ENCODE results near the gene CEACAM21.
A peak's percentile ranks its signal among the peaks of the same experiment; 100 is the strongest.
"Not testable (repeated sequence)": the region's sequence is repeated elsewhere in the genome, so short reads cannot be mapped to it uniquely, and the experiment has no call there.

The CEACAM21 gene

GRCh38 chr19:41551212-41551610 is 24.8 kb upstream of the CEACAM21 start:
- DNase-seq: peak; percentile 24

- DNase-seq: peak; percentile 12
Measured at GRCh38 chr19:41551711-41552110, 24.3 kb upstream of the CEACAM21 start.

- peak; percentile 21 for DNase-seq
Measured at GRCh38 chr19:41552558-41552957, 23.4 kb upstream of the CEACAM21 start.

DNA sequence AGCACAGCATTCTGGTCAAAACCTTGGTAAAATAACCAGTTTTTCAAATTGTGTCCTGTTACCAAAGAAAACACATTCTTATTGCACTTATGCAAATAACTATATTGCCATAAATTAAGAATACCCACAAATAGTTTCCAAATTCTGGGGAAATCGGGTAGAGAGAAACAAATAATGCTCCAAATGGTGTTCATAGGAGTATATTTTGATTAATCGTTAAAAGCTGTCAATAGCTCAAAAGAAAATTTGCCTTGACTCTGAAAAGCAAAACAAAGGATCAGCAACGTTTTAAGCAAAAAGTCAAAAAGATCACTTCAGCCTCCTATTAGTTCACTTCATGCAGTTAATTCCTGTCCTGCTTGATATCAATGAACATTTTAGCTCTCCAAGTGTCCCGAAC is 22.2 kb upstream of the CEACAM21 start:
- no peak for DNase-seq

- peak; percentile 10 for DNase-seq
Measured at GRCh38 chr19:41554907-41555306, 21.1 kb upstream of the CEACAM21 start.

DNA sequence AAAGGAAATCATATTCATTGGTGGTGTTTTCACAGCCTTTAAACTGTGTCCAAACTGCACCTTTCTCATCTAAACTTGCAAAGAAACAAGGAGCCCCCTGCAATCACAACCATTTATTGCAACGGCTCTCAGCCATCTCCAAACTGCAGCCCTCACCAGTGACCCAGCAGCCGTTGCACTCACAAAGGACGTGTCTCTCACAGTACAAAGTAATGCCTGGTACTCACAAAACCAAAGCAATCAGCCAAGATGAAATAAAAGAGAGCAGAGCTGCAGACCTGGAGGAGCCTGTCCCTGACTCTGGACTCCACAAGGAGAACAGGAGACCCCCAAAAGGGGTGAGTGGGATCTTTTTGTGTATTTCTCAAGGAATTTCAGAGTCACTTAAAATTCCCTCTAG is 20.2 kb upstream of the CEACAM21 start:
- peak; percentile 12 for DNase-seq

DNA sequence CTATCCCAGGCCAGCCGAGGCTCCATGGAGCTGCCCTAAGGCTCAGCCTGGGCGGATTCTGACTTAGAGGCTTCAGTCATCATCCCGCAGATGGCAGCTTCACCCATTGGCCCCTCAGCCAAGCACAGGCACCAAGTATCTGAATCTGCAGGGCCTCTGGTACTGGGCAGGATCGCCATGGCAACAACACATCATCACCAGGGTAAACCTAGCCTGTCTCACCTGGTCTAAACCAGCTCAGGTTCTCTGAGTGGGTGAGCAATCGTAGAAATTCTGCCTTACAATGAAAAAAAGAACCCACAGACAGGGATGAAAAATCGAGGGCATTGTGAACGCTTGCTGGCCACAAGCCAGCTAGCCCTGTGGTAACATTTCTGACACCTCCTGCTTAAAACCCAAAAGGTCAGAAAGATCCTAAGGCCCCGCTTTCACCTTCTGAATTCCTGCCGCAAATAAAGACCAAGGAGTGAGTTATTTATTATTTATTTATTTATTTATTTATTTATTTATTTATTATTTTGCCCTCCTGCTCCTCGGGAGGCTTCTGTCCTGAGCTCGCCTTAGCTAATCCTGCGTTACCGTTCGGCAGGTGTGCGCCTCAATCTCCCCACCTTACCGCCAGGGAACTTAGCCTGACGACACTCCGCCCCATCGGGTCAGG is 12.0 kb upstream of the CEACAM21 start:
- peak; percentile 65 for DNase-seq

- peak; percentile 41 for DNase-seq
Measured at GRCh38 chr19:41564515-41565378, 11.2 kb upstream of the CEACAM21 start.

- no peak for DNase-seq
Measured at GRCh38 chr19:41565379-41565720, 10.6 kb upstream of the CEACAM21 start.

DNA sequence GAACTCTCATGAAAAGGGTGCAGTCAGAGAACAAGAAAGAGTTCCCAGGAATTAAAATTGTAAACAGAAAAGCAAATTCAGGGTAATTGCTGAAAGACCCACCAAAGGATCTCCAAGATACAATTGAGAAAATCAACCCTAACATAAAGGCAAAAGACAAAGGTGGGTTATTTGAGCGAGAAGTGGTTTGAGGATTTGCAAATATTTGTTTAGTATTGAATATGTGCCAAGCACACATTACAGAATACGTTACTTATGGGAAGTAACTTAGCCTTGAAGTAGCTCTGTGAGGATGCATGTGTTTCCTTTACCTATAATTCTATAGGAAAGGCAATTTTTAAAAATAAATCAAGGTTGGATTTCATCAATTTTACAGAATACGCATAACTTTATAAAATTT is 10.0 kb upstream of the CEACAM21 start:
- DNase-seq: no peak

DNA sequence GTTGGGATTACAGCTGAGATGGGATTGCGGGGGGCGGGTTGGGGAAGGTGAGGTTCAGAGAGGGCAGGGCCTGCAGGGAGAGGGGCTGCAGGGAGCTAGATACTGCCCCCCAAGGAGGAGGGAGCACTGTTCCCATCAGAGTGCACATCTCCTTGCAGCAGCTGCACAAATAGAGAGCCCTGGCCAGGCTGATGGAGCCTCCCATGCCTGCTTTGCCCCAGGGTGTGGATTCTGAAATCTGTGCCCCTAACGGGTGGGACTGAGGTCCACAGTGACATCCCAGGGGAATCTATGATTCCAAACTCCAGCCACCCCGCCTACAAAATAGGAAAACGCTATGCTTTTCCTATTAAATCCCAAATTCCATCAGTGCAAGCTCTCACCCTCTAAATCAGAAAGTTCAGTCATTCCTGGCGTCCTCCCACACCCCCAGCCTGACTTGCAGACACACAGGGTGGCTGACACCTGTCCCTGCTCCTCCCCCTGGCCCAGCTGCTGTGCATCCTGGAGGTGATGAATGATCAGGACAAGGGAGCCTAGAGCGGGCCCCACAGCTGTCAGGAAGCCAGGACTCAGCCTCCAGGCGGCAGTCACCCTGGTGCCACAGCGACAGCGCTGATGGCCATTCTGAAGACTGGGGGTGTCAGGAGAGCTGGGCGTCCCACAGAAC is 6.3 kb upstream of the CEACAM21 start:
- no peak for DNase-seq

DNA sequence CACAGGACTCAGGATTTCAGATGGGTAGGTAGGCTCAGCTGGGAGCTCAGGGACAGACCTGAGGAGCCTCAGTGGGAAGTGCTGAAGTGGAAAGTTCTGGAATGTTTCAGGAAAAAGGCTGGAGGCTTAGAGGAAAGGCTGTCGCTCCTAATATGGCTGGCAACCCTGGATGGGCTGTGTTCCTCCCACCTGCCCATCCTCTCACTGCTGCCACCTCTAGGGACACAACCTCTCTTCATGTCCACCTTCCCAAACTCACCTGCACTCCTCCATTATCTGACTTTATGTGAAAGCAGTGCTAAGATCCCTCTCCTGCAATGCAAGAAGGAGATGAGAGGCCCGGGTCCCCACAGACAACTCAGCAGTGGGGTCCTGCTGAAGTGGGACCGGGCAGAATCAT is 5.8 kb upstream of the CEACAM21 start:
- no peak for DNase-seq

DNA sequence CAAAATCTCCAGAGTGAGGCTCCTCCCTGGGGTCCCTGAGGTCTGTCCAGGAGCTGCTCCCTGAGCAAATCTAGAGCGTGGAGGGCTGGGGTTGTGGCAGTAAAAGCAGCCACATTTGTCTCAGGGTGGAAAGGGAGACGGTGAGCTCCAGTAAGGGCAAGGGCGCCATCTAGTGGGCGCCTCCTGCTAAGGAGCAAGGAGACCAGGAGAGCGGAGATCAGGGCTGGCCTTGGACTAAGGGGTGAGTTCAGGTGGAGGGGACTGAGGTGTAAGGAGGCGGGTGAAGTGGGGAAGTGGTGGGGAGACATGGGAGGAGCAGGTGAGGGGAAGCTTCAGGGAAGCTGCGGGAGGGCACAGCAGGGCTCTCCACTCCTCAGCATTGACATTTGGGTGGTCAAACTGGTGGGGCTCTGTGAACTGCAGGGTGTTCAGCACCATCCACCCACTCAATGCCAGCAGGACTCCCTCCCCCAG is 5.3 kb upstream of the CEACAM21 start:
- DNase-seq: peak; percentile 87

DNA sequence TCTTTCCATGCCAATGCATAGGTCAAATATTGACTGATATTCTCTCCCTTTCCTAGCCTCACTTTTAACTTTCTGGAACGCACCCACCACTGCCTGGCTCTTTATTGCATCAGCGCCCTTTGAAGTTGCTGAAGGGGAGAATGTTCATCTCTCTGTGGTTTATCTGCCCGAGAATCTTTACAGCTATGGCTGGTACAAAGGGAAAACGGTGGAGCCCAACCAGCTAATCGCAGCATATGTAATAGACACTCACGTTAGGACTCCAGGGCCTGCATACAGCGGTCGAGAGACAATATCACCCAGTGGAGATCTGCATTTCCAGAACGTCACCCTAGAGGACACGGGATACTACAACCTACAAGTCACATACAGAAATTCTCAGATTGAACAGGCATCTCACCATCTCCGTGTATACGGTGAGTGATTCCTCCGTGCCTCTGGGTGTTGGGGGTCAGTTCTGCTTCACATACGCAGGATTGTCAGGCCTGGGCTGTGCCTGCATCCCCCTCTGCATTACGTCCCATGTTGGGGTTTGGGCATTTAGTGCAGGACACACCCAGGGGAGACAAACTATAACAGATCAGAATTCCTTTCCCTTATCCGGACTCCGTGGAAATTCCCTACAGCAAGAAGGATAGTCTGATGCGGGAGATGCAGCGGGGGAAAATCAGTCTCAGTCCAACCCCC is 1.3 kb downstream of the CEACAM21 start:
- no peak for DNase-seq

DNA sequence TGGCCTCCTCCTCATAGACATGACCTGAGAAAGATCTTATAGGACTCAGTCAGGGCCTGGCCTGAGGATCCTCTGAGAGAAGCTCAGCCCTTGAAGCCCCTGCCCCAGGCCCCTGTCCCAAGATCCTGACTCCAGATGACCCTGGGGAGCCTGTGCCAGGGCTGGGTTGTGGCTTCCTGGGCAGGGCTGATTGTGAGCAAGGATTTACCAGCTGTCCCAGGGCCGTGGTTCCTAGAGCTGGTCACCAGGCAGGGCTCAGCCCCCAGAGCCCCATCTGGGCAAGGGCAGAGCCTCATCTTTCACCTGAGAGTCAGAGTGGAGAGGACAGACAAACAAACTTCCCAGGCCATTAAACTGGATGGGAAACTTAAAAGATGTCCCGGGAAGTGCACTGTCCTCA is 1.9 kb downstream of the CEACAM21 start:
- DNase-seq: no peak

DNA sequence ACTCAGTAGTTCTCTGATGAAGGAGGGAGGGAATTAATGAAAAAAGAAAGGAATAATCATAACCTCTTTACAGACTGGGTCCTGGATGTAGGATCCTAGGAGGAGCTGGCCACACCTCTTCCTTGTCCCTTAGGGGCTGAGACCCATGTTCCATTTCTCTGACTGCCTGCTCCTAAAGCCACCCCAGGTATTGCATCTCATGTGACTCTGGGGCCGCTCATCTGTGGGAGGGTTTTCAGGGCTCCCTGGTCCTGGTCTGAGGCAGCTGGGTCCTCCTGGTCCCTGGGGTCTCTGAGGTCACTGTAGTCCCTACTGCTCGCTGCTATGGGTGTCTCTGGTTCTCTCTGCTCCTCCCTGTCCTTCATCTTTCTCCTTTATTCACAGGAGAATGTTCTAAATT is 2.9 kb downstream of the CEACAM21 start:
- no peak for DNase-seq

GRCh38 chr19:41581068-41581467 is 5.1 kb downstream of the CEACAM21 start:
- DNase-seq: not testable (repeated sequence)

GRCh38 chr19:41582577-41583182 is 6.7 kb downstream of the CEACAM21 start:
- not testable (repeated sequence) for DNase-seq

DNA sequence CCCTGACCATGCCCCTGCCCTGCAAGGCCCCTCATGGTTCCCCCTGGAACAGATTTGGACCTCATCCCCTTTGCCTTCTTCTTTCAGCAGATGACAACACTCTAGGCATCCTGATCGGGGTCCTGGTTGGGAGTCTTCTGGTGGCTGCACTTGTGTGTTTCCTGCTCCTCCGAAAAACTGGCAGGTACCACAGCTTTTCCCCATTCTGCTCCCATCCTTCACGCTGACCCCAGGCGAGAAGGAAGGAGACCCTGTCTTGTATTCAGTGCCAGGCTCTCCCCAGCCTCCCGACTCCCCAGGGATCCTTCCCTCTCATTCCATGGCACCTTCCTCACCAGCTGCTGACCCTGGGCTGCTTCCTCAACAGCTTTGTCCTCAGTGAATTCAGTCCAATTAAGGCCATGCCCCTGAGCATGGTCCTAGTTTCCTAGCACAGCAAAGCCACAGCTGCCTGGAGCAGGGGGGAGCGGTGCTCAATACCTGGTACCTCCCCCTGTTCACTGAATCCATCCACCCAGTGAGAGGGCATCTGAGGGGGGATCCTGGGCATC is 8.4 kb downstream of the CEACAM21 start:
- no peak for DNase-seq

- no peak for DNase-seq
Measured at GRCh38 chr19:41584931-41585330, 9.0 kb downstream of the CEACAM21 start.

GRCh38 chr19:41586064-41586463 is 10.1 kb downstream of the CEACAM21 start:
- DNase-seq: no peak

- DNase-seq: no peak
Measured at GRCh38 chr19:41587101-41587837, 11.3 kb downstream of the CEACAM21 start.
